ENCODE measurements around the gene CCL4.
"Not testable (repeated sequence)": the region's sequence is repeated elsewhere in the genome, so short reads cannot be mapped to it uniquely, and the experiment has no call there.

- TF ChIP-seq CTCF (conservative IDR thresholded peaks at IDR 0.05; ENCODE audit: low read length); EZH2phosphoT487 (IDR thresholded peaks at IDR 0.05; ENCODE audit: borderline replicate concordance, low read depth, low read length): not testable (repeated sequence)
These were observed 12.0 kb downstream of the CCL4 start for GRCh38 chr17:36115649-36115977.
